HG02884 (cell line): ENCODE results near the gene SEC14L1.
"Not testable (repeated sequence)": the region's sequence is repeated elsewhere in the genome, so short reads cannot be mapped to it uniquely, and the experiment has no call there.

Experiments
- ATAC-seq: cut with Tn5 transposase; IDR thresholded peaks from one replicate; pipeline ENCODE4 v1.9.1; 2021; ENCODE audit warnings: mild to moderate bottlenecking, moderate library complexity; ENCODE audit not compliant: unreplicated experiment

SEC14L1 gene

GRCh38 chr17:77115947-77116346 is 24.8 kb upstream of the SEC14L1 start:
- ATAC-seq: no peak

- no peak for ATAC-seq
Observed at GRCh38 chr17:77116371-77116860, 24.4 kb upstream of the SEC14L1 start.

GRCh38 chr17:77117415-77117814 is 23.4 kb upstream of the SEC14L1 start:
- ATAC-seq: no peak

GRCh38 chr17:77118251-77118928 is 22.4 kb upstream of the SEC14L1 start:
- no peak for ATAC-seq

- ATAC-seq: no peak
Observed at GRCh38 chr17:77119668-77120301, 21.0 kb upstream of the SEC14L1 start.

- ATAC-seq: no peak
Observed at GRCh38 chr17:77120868-77121267, 19.9 kb upstream of the SEC14L1 start.

GRCh38 chr17:77124192-77124889 is 16.4 kb upstream of the SEC14L1 start:
- no peak for ATAC-seq

GRCh38 chr17:77125432-77125901 is 15.3 kb upstream of the SEC14L1 start:
- ATAC-seq: no peak

- ATAC-seq: no peak
Observed at GRCh38 chr17:77126519-77126918, 14.2 kb upstream of the SEC14L1 start.

GRCh38 chr17:77127735-77128361 is 12.9 kb upstream of the SEC14L1 start:
- ATAC-seq: no peak

GRCh38 chr17:77128896-77129567 is 11.7 kb upstream of the SEC14L1 start:
- ATAC-seq: no peak

GRCh38 chr17:77129568-77130301 is 11.0 kb upstream of the SEC14L1 start:
- no peak for ATAC-seq

- no peak for ATAC-seq
Observed at GRCh38 chr17:77130525-77130924, 10.2 kb upstream of the SEC14L1 start.

GRCh38 chr17:77131904-77132303 is 8.9 kb upstream of the SEC14L1 start:
- no peak for ATAC-seq

GRCh38 chr17:77132411-77133086 is 8.2 kb upstream of the SEC14L1 start:
- ATAC-seq: no peak

GRCh38 chr17:77133087-77133638 is 7.6 kb upstream of the SEC14L1 start:
- ATAC-seq: no peak

- no peak for ATAC-seq
Observed at GRCh38 chr17:77136420-77136767, 4.4 kb upstream of the SEC14L1 start.

- no peak for ATAC-seq
Observed at GRCh38 chr17:77137111-77137510, 3.7 kb upstream of the SEC14L1 start.

- ATAC-seq: not testable (repeated sequence)
Observed at GRCh38 chr17:77137886-77138285, 2.9 kb upstream of the SEC14L1 start.
